ENCODE measurements around the gene C10orf90.

GRCh38 chr10:126384269-126384873 lies 286.1 kb downstream of the C10orf90 start:
- no peak for TF ChIP-seq CTCF (IDR thresholded peaks at IDR 0.05; ENCODE audit: low read depth, low read length, poor library complexity, severe bottlenecking)
- TF ChIP-seq EZH2phosphoT487 (IDR thresholded peaks at IDR 0.05; ENCODE audit: borderline replicate concordance, low read length): no peak

Data from DOHH2 (cell line).